Inflammatory macrophage (primary cell): Measurements from ENCODE around the gene MYO3B.
"Not testable (repeated sequence)": the region's sequence is repeated elsewhere in the genome, so short reads cannot be mapped to it uniquely, and the experiment has no call there.

Experiments
- DNase-seq, 2 donors: peaks; one replicate each; pipeline ENCODE4 v3.0.0-alpha.2; 2020 to 2022

The MYO3B gene

DNA sequence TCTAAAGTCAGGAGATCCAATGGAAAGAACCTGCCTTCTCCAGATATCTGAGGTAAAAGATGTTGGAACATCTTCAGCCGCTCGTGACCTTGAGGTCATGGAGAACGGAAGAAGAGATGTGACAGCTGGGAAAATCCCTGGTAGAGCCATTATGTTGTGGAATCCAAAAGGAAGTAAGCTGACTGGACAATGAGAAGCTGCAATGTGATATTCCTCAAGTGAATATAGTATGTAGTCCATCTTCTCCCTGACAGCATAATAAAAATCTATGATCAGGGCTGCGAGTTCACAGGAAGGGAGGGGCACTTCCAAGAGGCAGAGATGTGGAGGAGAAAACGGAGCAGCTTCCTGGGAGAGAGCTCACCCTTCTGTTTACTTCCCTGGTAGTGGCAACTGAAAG is 336.2 kb downstream of the MYO3B start:
- no peak for DNase-seq

DNA sequence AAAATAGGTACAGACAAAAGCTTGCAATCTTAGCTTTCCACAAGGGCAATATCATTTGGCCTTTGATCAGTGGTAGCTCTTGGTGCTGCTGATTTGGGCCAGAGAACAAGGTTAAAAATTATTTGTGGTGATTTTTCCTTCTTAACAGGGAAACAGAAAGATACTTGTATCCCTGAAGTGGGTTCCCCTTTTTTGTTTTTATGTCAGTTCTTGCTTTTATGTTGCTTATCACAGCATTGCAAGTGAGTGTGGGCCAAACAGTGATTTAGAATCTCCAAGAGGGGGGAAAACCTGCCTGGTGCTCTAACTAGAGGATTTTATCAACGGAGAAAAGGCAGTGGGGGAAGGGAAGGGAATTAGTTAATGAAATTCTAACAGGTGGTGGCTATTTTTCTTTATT is 339.6 kb downstream of the MYO3B start:
- no peak for DNase-seq

DNA sequence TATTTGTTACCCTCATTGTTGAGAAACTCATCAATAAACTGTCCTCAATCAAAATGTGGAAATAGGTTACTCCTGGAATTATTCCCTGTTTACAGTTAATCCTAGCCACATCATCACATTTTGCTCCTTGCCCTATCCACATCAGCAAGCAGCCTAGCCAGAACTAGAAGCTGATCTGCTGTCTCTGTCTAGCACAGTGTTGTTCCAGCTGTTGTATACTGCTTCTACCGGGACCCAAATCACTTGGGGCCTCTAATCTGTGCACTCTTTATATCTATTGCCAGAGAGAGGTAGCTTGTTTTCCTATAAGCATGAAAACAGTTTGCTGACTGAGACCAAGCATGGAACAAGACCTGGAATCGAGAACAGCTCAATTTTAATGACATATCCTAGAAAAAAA is 341.0 kb downstream of the MYO3B start:
- DNase-seq = no peak

DNA sequence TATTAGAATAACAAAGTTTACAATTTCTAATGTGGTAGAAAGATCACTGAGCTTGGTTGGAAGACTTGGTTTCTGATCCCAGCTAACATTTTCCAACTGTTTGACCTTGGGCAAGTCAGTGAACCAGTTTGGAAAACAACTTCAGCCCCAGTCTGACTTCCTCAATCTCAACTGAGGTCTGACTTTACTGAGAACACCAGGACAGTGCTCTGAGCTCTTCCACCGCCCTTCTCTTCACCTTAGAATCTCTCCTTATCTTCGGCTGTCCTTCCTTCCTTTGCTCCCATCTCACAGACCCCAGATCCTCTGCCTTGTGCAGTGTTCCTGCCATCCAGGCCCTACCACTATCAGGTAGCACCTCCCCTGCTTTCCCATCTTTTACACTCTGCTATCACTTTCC is 343.4 kb downstream of the MYO3B start:
- no peak for DNase-seq

DNA sequence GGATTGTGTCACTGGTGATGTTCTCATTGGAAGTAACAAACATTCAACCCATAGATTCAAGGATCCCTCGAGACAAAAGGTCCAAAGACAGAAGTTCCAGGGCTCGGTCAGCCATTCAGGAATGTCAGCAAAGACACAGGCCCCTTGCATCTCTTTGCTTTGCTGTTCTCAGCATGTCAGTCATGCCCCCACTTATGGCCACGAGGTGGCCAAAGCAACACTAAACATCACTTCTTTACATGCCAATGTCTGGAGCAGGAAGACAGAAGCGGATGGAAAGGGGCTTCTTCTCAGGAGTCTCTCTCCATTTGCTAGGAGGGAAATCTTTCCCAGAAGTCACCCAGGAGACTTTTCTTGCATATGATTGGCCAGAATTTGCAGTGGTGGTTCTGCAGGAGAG is 345.6 kb downstream of the MYO3B start:
- DNase-seq = no peak

DNA sequence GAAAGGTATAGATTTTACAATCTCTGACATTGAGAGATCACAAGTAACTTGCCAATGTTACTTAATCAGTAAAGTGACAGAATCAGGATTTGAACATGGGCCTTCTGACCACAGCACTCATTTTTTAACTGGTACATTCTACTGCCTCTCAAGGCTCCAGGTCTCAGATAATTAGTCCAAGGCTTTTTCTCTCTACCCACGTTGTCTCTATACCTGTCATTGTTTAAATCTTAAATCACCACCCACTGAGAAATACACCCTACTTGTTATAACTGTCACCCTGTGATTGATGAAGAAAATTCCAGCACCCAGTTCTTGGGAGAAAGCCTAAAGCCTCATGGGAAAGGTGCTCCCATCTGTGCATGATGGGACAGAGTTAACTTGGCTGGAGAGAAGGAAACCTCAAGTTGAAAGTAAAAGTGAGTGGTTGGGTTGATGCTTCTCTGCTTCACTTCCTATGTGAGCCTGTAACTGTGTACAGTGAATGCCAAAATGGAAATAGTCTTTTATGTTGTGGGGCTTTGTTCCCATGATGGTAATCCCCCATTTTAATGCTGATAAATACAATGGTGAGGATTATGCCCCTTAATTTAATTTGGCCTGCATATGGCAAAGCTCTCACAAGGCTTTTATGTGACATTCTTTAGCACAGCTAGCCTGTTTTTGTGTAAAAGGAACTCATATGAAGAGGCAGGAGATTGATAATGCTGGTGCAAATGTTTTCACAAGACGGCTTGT is 347.1 kb downstream of the MYO3B start:
- no peak for DNase-seq

DNA sequence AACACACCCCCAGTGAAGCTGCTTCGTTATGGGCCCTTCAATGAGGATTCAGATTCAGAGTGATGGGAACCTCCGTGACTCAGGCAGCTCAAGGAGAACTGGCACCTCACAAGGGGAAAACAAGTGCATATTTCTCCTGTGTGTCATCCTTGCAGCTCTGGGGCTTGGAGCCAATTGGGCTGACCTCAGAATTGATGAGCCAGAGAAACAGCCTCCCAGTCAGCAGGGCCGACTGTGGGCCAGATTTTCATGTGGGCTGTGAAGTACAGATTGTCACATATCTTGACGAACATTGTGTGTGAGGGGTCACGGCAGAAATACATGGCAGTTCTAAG is 347.6 kb downstream of the MYO3B start:
- DNase-seq = no peak

DNA sequence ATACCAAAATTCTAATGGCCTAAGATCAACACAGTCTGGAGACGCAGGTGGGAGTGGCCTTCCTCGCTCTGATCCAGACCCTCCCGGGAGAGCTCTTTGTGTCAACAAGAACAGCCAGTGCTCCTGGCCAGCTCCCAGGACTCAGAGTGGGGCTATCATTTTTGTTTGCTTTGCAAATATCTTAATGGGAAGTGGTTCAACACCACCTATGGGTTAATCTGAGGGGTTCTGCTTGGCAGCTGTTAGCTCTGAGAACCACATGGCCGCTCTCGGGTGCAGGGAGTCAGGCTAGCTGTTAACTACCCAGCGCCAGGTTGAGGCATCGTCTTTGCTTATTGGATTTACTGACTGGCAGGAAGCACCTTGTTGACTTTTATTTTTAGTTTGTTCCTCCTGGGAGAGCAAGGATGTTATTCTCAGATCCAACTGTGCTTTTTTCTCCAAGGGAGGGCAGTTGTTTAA is 352.4 kb downstream of the MYO3B start:
- no peak for DNase-seq

DNA sequence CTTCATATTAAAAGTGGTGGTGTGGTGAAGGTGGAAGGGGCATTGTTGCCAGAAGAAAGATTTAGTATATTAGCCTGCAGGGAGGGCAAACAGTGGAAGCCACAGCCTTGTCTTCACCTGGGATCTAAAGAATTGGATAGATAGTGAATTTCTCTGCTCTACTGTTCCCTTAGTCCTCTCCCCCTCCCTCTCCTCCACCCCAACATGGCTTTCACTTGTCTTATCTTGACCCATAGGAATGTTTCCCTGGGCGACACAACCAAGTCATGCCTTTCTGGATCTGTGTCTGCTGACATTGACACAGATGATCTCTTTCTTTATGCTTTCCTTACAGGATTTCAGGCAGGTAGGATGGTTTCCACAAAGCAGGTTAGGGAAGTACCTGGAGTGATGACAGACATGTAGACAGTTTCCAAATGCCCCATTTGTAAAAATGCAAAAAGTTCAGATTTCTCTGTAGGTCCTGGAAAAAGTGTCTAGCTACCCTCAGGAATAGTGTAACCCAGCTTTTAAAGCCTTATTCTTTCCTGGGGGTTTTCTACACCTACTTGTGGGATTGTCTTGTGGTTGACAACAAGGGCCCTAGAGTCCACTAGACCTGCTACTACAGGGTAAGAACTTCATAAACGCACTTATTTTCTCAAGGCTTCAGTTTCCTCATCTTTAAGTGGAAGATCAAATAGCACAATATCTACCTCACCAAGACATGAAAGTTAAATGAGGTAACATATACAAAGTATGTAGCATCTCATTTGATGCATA is 353.0 kb downstream of the MYO3B start:
- no peak for DNase-seq

DNA sequence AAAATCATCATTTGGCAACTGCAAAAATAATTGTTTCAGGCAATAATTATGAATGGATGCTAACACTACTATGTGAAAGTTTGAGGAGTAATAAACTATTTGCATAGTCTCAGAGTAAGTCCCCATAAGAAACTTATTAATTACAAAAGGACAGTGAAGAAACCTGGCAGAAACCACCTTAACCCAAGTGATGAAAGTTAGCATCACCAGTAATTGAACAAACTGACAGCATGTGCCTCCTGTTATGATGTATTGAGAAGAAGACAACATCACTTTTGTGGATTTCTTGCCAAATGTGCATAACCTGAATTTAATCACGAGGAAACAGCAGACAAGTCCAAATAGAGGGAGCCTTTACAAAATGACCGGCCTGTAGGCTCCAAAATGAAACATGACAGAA is 353.9 kb downstream of the MYO3B start:
- DNase-seq = no peak

DNA sequence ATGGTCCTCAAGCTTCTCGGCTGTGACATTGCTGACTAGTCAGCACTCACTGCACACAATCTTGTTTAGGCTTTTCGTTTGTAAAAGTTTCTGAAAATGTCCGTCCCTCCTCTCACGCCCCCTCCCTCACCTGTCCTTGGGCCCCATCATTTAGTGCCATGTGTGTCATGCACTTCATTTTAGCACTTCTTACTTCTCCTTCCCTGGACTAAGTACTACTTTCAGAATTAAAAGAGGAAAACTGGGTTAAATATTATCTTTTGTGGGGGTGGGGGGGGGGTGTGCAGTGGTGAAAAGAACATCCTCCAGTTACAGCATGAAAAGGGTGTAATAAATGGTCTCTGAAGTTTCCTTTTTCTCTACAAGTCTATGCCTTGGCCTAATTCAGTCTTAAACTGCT is 355.2 kb downstream of the MYO3B start:
- DNase-seq = no peak

DNA sequence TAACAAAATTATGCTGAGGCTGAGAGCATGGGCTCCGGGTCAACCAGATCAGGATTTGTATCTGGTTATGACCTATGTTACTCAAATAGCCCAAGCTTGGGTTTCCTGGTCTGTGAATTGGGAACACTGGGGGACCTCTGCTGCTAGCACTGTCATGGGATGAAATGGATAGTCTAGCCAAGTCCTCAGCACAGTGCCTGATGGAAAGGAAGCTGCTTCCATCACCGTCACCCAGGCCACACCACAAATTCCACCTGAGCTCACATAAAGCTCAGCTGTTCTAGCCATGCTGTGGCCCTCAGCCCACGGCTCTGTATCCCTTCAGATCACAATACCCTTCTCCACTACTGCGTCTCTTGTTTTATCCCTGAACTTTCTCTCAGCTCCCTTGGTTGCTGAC is 357.6 kb downstream of the MYO3B start:
- no peak for DNase-seq

DNA sequence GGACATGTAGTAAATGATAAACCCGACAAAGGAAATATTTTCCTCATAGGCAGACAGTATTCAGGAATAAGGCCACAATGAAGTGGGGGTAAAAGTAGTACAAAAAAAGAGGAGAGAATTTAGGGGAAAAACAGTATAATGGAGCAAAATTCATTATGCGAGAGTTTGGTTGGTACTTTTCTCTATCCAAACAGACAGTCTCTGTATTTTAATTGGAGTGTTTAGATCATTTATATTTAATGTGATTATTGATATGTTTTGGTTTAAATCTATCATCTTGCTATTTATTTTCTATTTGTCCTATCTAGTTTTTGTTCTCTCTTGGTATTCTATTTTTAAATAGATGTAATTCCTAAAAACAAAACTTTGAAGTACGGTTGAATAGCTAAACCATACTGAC is 366.9 kb downstream of the MYO3B start:
- no peak for DNase-seq

DNA sequence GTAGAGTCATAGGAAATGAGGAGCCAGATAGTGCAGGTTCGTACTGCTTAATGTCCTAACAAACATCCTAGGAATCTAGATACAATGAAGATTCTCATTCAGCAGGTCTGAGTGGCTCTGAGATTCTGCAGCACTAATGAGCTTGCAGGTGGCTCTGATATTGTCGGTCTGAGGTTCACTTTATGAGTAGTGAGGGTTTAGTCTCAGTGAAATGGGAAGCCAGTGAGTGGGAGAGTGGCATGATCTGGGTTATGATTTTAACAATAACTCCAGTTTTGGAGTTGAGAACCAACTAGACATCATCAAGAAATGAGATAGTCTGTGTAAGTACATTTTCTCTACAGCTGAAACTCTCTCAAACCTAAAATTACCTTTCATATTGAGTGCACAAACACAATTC is 370.4 kb downstream of the MYO3B start:
- DNase-seq = no peak

DNA sequence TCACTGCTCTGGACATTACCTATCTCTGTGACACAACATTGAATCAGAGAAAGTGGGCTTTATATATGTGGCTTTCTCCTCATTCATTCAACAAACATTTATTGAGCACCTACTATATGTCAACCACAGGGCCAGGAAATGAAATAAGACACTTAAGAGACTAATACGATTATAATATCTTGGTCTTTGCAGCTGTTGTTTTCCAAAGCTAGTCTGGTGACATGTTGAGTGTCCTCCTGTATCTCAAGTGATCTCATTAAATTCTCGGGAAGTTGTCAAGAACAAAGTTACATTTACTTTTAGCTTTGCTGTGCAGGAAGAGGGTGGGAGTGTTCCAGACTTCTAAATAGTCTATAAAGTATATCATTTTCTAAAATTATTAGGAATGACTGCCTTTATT is 372.6 kb downstream of the MYO3B start:
- DNase-seq = no peak

DNA sequence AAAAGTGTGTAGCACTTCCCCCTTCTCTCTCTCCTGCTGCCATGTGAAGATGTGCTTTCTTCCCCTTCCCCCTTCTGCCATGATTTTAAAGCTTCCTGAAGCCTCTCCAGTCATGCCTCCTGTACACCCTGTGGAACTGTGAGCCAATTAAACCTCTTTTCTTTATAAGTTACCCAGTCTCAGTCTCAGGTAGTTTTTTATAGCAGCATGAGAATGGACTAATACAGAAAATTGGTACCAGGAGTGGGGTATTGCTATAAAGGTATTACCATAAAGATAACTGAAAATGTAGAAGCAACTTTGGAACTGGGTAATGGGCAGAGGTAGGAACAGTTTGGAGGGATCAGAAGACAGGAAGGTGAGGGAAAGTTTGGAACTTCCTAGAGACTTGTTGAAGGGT is 374.0 kb downstream of the MYO3B start:
- not testable (repeated sequence) for DNase-seq

DNA sequence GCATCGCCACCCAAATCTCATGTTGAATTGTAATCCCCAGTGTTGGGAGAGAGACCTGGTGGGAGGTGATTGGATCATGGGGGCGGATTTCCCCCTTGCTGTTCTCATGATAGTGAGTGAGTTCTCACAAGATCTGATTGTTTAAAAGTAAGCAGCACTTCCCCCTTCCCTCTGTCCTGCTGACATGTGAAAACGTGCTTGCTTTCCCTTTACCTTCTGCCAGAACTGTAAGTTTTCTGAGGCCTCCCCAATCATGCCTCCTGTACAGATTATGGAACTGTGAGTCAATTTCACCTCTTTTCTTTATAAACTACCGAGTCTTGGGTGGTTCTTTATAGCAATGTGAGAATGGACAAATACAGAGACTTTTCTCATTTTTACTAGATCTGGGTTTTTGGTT is 375.8 kb downstream of the MYO3B start:
- no peak for DNase-seq

DNA sequence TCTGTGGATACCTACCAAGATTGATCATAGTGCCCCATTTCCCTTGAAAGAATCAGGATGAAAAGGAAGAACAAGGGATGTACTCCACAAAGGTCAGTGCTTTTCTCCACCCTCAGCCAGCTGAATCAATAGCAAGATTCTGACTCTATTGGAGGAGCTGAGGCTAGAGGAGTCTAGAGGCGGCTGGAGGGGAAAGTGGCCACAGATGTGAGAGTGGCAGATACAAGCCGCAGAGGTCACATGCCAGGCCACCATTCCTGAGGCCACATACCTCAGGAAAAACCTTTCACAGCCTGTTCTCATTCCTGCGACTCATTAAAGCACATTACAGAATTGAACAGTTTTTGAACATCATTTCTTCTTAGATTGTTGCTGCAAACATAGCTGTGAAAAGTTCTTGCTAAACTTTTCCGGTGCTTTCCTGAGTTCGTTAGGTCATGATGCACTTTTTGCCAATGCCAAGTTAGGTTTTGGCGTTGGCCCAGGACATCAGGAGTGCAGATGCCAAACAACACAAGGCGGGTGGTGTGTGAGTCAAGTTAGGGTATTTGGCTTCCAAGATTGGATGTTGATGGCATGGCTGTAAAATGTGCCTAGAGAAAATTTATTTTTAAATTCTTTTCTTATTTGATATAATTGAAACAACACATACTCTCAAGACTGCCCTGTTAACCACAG is 376.5 kb downstream of the MYO3B start:
- no peak for DNase-seq

DNA sequence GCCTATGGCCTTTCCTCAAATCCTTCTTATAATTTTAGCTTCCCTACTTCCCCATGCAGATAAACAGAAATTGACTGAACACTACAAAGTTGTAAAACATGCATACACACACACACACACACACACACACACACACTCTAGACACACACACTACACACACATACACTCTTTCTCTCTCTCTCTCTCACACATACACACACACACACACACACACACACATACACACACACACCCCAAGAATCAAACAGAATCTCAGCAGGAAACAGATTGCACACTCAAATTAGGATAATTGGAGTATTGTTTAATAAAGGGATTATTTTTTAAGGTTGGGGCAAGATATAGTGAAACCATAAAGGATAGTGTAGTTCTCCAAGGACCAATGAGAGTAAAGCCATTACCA is 385.0 kb downstream of the MYO3B start:
- no peak for DNase-seq

DNA sequence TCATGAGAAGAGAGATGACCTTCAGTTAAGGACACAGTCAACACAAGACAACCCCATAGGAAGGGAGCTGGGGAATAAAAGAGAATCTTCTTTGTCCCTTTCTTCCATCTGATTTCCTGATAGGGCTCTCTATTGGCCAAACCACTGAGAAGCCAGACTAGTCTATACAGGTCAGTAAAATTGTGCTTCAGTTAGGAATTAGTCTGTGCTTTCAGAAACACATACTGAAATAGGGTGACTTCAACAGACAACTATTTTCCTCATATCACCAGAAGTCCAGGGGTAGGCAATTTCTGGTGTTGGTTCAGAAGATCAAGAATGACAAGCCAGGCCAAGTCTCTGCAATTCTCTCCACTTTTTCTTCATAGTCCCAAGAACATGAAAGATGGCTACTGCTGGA is 385.5 kb downstream of the MYO3B start:
- DNase-seq = no peak

DNA sequence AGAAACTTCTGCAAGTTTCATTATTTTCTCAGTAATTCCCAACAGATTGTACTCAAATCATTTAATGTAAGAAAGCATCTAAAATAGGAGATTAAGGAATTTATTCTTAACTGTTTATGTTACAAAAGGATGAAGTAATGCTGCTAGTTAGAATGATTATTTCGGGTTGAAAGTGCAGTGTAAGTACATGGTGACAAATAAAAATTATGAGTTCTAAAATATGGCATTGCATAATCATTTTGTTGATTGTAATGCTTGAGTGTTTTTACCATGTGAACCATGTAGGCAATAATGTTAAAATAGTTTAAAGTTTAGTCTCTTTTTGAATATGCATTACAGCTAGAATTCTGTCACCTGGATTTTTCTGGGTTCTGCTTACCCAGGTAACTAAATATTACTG is 388.2 kb downstream of the MYO3B start:
- DNase-seq = no peak

DNA sequence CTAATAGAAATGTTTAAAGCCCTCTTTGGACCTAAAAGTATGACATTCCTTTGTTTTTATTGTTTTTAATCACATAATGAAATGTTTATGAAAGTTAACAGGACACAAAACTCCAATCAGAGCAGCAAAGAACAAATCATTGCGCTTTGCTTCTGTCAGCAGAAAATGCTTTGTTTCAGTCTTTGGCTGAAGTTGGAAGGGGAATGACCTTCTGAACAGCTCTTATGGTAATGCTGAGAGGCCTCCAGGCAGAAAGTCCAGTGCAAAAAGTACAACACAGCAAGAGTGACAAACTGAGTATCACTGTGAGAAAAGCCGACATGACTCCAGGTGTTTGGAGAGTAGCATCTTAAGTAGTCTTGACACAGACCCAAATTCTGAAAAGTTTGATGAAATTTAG is 389.5 kb downstream of the MYO3B start:
- no peak for DNase-seq

DNA sequence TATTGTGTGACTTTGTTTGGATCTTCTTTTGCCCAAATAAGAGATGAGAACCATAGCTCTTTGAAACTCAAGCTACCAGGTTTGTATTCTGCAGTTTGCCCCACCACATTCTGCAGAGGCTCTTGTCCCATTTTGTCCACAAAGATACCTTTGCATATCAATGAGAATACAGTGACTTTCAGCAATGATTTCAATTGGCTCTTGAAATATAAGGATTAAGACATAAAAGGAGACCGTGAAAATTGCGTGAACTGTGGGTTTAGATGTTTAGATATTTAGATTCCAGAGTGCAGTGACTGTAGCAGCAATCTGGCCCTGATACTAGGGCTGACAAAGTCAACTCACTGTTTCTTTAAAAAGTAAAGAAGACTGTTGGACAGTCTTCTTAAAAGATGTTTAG is 390.6 kb downstream of the MYO3B start:
- no peak for DNase-seq

DNA sequence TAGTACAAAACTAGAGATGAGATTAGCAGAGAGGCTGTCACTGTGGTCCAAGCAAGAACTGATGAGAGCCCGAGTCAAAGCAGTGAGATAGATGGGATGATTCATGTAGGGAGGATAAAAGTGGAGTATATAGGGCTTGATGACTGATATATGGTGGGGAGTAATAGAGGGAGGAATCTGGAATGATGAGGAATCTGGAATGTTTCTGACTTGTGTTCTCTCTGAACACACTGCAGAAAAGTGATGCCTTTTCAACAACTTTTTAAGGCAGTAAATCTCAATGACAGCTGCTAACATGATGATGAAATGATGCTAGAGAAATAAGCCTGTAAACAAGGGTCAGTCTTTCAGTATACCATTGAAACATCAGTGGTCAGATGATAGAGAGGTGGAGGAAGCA is 393.7 kb downstream of the MYO3B start:
- no peak for DNase-seq
